ENCODE measurements around the gene ZGRF1.

ZGRF1 gene

DNA sequence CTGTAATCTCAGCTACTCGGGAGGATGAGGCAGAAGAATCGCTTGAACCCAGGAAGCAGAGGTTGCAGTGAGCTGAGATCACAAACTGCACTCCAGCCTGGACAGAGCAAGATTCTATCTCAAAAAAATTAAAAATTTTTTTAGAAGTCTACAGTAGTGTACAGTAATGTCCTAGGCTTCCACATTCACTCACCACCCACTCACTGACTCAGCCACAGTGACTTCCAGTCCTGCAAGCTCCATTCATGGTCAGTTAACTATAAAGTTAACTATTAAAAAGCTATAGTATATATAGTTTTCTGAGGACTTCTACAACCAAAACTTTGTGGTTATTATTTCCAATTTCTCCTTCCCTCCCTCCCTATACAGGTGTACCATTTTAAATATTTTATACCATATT is 86.0 kb downstream of the ZGRF1 start:
- Histone ChIP-seq H3K36me3 (ENCODE audit: insufficient read depth, low read length) (peaks cover 41% of the 10 kb centered on the region; the same call in 1 of the 2 replicates), H3K27me3 (ENCODE audit: insufficient read depth, low read length, poor library complexity) (no peaks in the 10 kb centered on the region), H3K4me1 (ENCODE audit: insufficient read depth, low read length) (no peaks in the 10 kb centered on the region), H2AFZ (ENCODE audit: low read depth, low read length) (no peak overlapping the region), H3K9ac (ENCODE audit: low read depth, low read length) (no peak overlapping the region), H3K9me3 (ENCODE audit: insufficient read depth, low read length, severe bottlenecking) (no peaks in the 10 kb centered on the region), H3K79me2 (ENCODE audit: insufficient read depth, low read length) (no peaks in the 10 kb centered on the region), H3K4me3 (ENCODE audit: low read depth in 1 of 2, low read length in 2 of 2) (no peak overlapping the region), H3K27ac (ENCODE audit: low read length) (no peak overlapping the region), H3K4me2 (ENCODE audit: insufficient read depth, low read length) (no peak overlapping the region), H4K20me1 (ENCODE audit: insufficient read depth, low read length) (no peaks in the 10 kb centered on the region)
- ATAC-seq (ENCODE audit: insufficient read depth, low read depth): no peak
- TF ChIP-seq EZH2 (IDR thresholded peaks at IDR 0.05; ENCODE audit: borderline replicate concordance, low read depth, low read length, severe bottlenecking): no peak
- TF ChIP-seq, protein P1, sequence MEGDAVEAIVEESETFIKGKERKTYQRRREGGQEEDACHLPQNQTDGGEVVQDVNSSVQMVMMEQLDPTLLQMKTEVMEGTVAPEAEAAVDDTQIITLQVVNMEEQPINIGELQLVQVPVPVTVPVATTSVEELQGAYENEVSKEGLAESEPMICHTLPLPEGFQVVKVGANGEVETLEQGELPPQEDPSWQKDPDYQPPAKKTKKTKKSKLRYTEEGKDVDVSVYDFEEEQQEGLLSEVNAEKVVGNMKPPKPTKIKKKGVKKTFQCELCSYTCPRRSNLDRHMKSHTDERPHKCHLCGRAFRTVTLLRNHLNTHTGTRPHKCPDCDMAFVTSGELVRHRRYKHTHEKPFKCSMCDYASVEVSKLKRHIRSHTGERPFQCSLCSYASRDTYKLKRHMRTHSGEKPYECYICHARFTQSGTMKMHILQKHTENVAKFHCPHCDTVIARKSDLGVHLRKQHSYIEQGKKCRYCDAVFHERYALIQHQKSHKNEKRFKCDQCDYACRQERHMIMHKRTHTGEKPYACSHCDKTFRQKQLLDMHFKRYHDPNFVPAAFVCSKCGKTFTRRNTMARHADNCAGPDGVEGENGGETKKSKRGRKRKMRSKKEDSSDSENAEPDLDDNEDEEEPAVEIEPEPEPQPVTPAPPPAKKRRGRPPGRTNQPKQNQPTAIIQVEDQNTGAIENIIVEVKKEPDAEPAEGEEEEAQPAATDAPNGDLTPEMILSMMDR (IDR thresholded peaks at IDR 0.05; ENCODE audit: borderline replicate concordance, extremely low read depth, low read length, poor library complexity, severe bottlenecking): no peak
- no peak for DNase-seq

DNA sequence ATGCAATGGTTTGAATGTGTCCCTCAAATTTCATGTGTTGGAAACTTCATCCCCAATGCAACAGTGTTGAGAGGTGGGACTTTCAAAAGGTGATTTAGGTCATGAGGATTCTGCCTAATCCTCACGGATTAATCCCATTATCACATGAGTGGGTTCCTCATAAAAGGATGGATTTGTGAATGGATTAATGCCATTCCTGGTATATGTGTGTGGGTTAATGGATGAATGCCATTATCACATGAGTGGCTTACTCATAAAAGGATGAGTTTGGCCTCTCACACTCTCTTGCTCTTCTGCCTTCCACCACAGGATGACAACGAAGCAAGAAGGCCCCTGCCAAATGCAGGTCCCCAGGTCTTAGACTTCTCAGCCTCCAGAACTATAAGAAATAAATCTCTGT is 90.2 kb downstream of the ZGRF1 start:
- Histone ChIP-seq H4K20me1 (ENCODE audit: insufficient read depth, low read length) (no peaks in the 10 kb centered on the region), H3K27me3 (ENCODE audit: insufficient read depth, low read length, poor library complexity) (no peaks in the 10 kb centered on the region)
- ATAC-seq (ENCODE audit: insufficient read depth, low read depth): no peak

DNA sequence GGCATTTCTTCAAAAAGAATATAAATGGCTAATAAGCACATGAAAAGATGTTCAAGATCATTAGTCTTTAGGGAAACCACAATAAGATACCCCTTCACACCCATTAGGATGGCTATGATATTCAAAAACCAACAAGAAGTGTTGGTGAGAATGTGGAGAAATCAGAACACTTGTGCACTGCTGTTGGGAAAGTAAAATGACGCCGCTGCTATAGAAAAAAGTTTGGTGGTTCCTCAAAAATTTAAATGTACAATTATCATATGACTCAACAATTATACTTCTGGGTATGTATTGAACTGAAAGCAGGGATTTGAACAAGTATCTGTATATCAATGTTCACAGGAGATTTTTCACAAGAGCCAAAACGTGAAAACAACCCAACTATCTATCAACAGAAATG is 91.4 kb downstream of the ZGRF1 start:
- Histone ChIP-seq H3K4me3 (ENCODE audit: low read depth in 1 of 2, low read length in 2 of 2) (no peak overlapping the region), H3K9ac (ENCODE audit: low read depth, low read length) (no peak overlapping the region), H3K4me1 (ENCODE audit: insufficient read depth, low read length) (no peaks in the 10 kb centered on the region), H3K27ac (ENCODE audit: low read length) (no peak overlapping the region), H3K36me3 (ENCODE audit: insufficient read depth, low read length) (peaks cover 32% of the 10 kb centered on the region; the same call in 1 of the 2 replicates), H3K79me2 (ENCODE audit: insufficient read depth, low read length) (no peaks in the 10 kb centered on the region), H3K4me2 (ENCODE audit: insufficient read depth, low read length) (no peak overlapping the region), H3K9me3 (ENCODE audit: insufficient read depth, low read length, severe bottlenecking) (no peaks in the 10 kb centered on the region), H4K20me1 (ENCODE audit: insufficient read depth, low read length) (no peaks in the 10 kb centered on the region), H3K27me3 (ENCODE audit: insufficient read depth, low read length, poor library complexity) (no peaks in the 10 kb centered on the region), H2AFZ (ENCODE audit: low read depth, low read length) (no peak overlapping the region)
- DNase-seq (no peak), ATAC-seq (ENCODE audit: insufficient read depth, low read depth) (no peak)
- TF ChIP-seq, protein P1 (IDR thresholded peaks at IDR 0.05; ENCODE audit: borderline replicate concordance, extremely low read depth, low read length, poor library complexity, severe bottlenecking): no peak
- no peak for TF ChIP-seq EZH2 (IDR thresholded peaks at IDR 0.05; ENCODE audit: borderline replicate concordance, low read depth, low read length, severe bottlenecking)

More for the DNA sequence above, 90.2 kb downstream of the ZGRF1 start:
- H3K79me2 ChIP-seq (ENCODE audit: insufficient read depth, low read length): no peaks in the 10 kb centered on the region
- no peak overlapping the region for H3K4me3 ChIP-seq (ENCODE audit: low read depth in 1 of 2, low read length in 2 of 2)
- H3K27ac ChIP-seq (ENCODE audit: low read length): no peak overlapping the region
- H3K4me2 ChIP-seq (ENCODE audit: insufficient read depth, low read length): no peak overlapping the region
- H3K9ac ChIP-seq (ENCODE audit: low read depth, low read length): no peak overlapping the region
- H3K36me3 ChIP-seq (ENCODE audit: insufficient read depth, low read length): peaks cover 30% of the 10 kb centered on the region; the same call in 1 of the 2 replicates
- TF ChIP-seq, protein P1 (IDR thresholded peaks at IDR 0.05; ENCODE audit: borderline replicate concordance, extremely low read depth, low read length, poor library complexity, severe bottlenecking): no peak
- TF ChIP-seq EZH2 (IDR thresholded peaks at IDR 0.05; ENCODE audit: borderline replicate concordance, low read depth, low read length, severe bottlenecking): no peak
- H2AFZ ChIP-seq (ENCODE audit: low read depth, low read length): no peak overlapping the region
- H3K4me1 ChIP-seq (ENCODE audit: insufficient read depth, low read length): no peaks in the 10 kb centered on the region
- H3K9me3 ChIP-seq (ENCODE audit: insufficient read depth, low read length, severe bottlenecking): no peaks in the 10 kb centered on the region
- no peak for DNase-seq

GRCh38 chr4:112540695-112541094 is 96.0 kb downstream of the ZGRF1 start:
- H3K4me2 ChIP-seq (ENCODE audit: insufficient read depth, low read length): no peak overlapping the region
- H3K9ac ChIP-seq (ENCODE audit: low read depth, low read length): no peak overlapping the region
- H3K9me3 ChIP-seq (ENCODE audit: insufficient read depth, low read length, severe bottlenecking): no peaks in the 10 kb centered on the region

More at GRCh38 chr4:112540695-112541094, 96.0 kb downstream of the ZGRF1 start:
- DNase-seq (no peak), ATAC-seq (ENCODE audit: insufficient read depth, low read depth) (no peak)
- TF ChIP-seq, protein P1 (IDR thresholded peaks at IDR 0.05; ENCODE audit: borderline replicate concordance, extremely low read depth, low read length, poor library complexity, severe bottlenecking): no peak
- TF ChIP-seq EZH2 (IDR thresholded peaks at IDR 0.05; ENCODE audit: borderline replicate concordance, low read depth, low read length, severe bottlenecking): no peak
- H3K27me3 ChIP-seq (ENCODE audit: insufficient read depth, low read length, poor library complexity): no peaks in the 10 kb centered on the region
- H3K4me1 ChIP-seq (ENCODE audit: insufficient read depth, low read length): no peaks in the 10 kb centered on the region
- no peak overlapping the region for H2AFZ ChIP-seq (ENCODE audit: low read depth, low read length)
- no peak overlapping the region for H3K27ac ChIP-seq (ENCODE audit: low read length)
- H3K79me2 ChIP-seq (ENCODE audit: insufficient read depth, low read length): no peaks in the 10 kb centered on the region
- H3K36me3 ChIP-seq (ENCODE audit: insufficient read depth, low read length): peaks cover 16% of the 10 kb centered on the region; the same call in 1 of the 2 replicates
- no peak overlapping the region for H3K4me3 ChIP-seq (ENCODE audit: low read depth in 1 of 2, low read length in 2 of 2)
- no peaks in the 10 kb centered on the region for H4K20me1 ChIP-seq (ENCODE audit: insufficient read depth, low read length)

Data from DND-41 (cell line).